ENCODE data around the gene CDCA7. TPM values are rescaled to one million over a fixed set of nuclear protein-coding genes. Genes with fewer than 3 reads are reported as not detected.

Gene CDCA7
- total and polyA plus RNA-seq, 4 donors, result 0.69 to 17.7 (median 1.9) TPM

- Histone ChIP-seq H3K36me3 (ENCODE audit: control insufficient read depth in 4 of 4, insufficient read depth in 4 of 4, low read length in 4 of 4) (peaks cover 0 to 6% (median 0%) of the 10 kb centered on the region in 4 donors), H3K4me1 (ENCODE audit: control insufficient read depth in 5 of 5, insufficient read depth in 5 of 5, low read length in 5 of 5) (peaks cover 0 to 26% (median 10%) of the 10 kb centered on the region in 5 donors), H3K9me3 (ENCODE audit: control insufficient read depth in 4 of 4, insufficient read depth in 3 of 4, low read length in 3 of 4) (peaks cover 0 to 2% (median 0%) of the 10 kb centered on the region in 4 donors), H3K27me3 (ENCODE audit: control insufficient read depth in 3 of 3, insufficient read depth in 3 of 3, low read length in 2 of 3) (no peaks in the 10 kb centered on the region), H3K4me3 (no peak overlapping the region), H3K9ac (ENCODE audit: insufficient read depth in 1 of 2, low read length in 2 of 2) (no peak overlapping the region), H3K27ac (ENCODE audit: low read depth in 1 of 2, low read length in 1 of 2) (no peak overlapping the region)
- no peak for TF ChIP-seq CTCF (IDR thresholded peaks at IDR 0.05; ENCODE audit: control extremely low read depth, extremely low read depth)
- no peak for ATAC-seq (ENCODE audit: insufficient read depth, low FRiP score)
- WGBS, 2 donors, result 74 to 84% methylated on average over 5 of the region's 5 CpGs
- no peak for DNase-seq
Observed at GRCh38 chr2:173358616-173359015, 3.9 kb downstream of the CDCA7 start.

GRCh38 chr2:173359231-173359630, 4.6 kb downstream of the CDCA7 start:
- Histone ChIP-seq H3K27me3 (ENCODE audit: control insufficient read depth in 3 of 3, insufficient read depth in 3 of 3, low read length in 2 of 3) (no peaks in the 10 kb centered on the region), H3K36me3 (ENCODE audit: control insufficient read depth in 4 of 4, insufficient read depth in 4 of 4, low read length in 4 of 4) (peaks cover 0 to 6% (median 0%) of the 10 kb centered on the region in 4 donors), H3K9ac (ENCODE audit: insufficient read depth in 1 of 2, low read length in 2 of 2) (no peak overlapping the region), H3K4me1 (ENCODE audit: control insufficient read depth in 5 of 5, insufficient read depth in 5 of 5, low read length in 5 of 5) (peaks cover 0 to 20% (median 10%) of the 10 kb centered on the region in 5 donors), H3K4me3 (no peak overlapping the region), H3K27ac (ENCODE audit: low read depth in 1 of 2, low read length in 1 of 2) (no peak overlapping the region), H3K9me3 (ENCODE audit: control insufficient read depth in 4 of 4, insufficient read depth in 3 of 4, low read length in 3 of 4) (peaks cover 0 to 2% (median 0%) of the 10 kb centered on the region in 4 donors)
- 83 to 94% methylated on average over 8 of the region's 8 CpGs for WGBS, 2 donors
- ATAC-seq (ENCODE audit: insufficient read depth, low FRiP score), result no peak
- DNase-seq, result no peak
- no peak for TF ChIP-seq CTCF (IDR thresholded peaks at IDR 0.05; ENCODE audit: control extremely low read depth, extremely low read depth)

GRCh38 chr2:173370198-173370597, 15.5 kb downstream of the CDCA7 start:
- H3K27ac ChIP-seq (ENCODE audit: low read depth in 1 of 2, low read length in 1 of 2), result no peak overlapping the region
- no peak for TF ChIP-seq CTCF (IDR thresholded peaks at IDR 0.05; ENCODE audit: control extremely low read depth, extremely low read depth)
- H3K4me3 ChIP-seq, result no peak overlapping the region
- no peaks in the 10 kb centered on the region for H3K4me1 ChIP-seq (ENCODE audit: control insufficient read depth in 5 of 5, insufficient read depth in 5 of 5, low read length in 5 of 5)
- ATAC-seq (ENCODE audit: insufficient read depth, low FRiP score) (no peak), DNase-seq (no peak)
- H3K9me3 ChIP-seq (ENCODE audit: control insufficient read depth in 4 of 4, insufficient read depth in 3 of 4, low read length in 3 of 4), result no peaks in the 10 kb centered on the region
- H3K27me3 ChIP-seq (ENCODE audit: control insufficient read depth in 3 of 3, insufficient read depth in 3 of 3, low read length in 2 of 3), result no peaks in the 10 kb centered on the region
- no peak overlapping the region for H3K9ac ChIP-seq (ENCODE audit: insufficient read depth in 1 of 2, low read length in 2 of 2)
- H3K36me3 ChIP-seq (ENCODE audit: control insufficient read depth in 4 of 4, insufficient read depth in 4 of 4, low read length in 4 of 4), result peaks cover 0 to 25% (median 8%) of the 10 kb centered on the region in 4 donors
- WGBS, 2 donors, result 80 to 85% methylated on average over 3 of the region's 3 CpGs

- Histone ChIP-seq H3K4me3 (no peak overlapping the region), H3K27ac (ENCODE audit: low read depth in 1 of 2, low read length in 1 of 2) (no peak overlapping the region), H3K9me3 (ENCODE audit: control insufficient read depth in 4 of 4, insufficient read depth in 3 of 4, low read length in 3 of 4) (no peaks in the 10 kb centered on the region), H3K36me3 (ENCODE audit: control insufficient read depth in 4 of 4, insufficient read depth in 4 of 4, low read length in 4 of 4) (peaks cover 0 to 17% (median 4%) of the 10 kb centered on the region in 4 donors), H3K27me3 (ENCODE audit: control insufficient read depth in 3 of 3, insufficient read depth in 3 of 3, low read length in 2 of 3) (no peaks in the 10 kb centered on the region), H3K9ac (ENCODE audit: insufficient read depth in 1 of 2, low read length in 2 of 2) (no peak overlapping the region), H3K4me1 (ENCODE audit: control insufficient read depth in 5 of 5, insufficient read depth in 5 of 5, low read length in 5 of 5) (no peaks in the 10 kb centered on the region)
- DNase-seq (no peak), ATAC-seq (ENCODE audit: insufficient read depth, low FRiP score) (no peak)
- TF ChIP-seq CTCF (IDR thresholded peaks at IDR 0.05; ENCODE audit: control extremely low read depth, extremely low read depth), result no peak
- 86 to 92% methylated on average over 3 of the region's 3 CpGs for WGBS, 2 donors
Observed at GRCh38 chr2:173371023-173371422, 16.4 kb downstream of the CDCA7 start.
